Stimulated activated CD8-positive, alpha-beta memory T cell treated with anti-CD3 and anti-CD28 coated beads, Interleukin-7, amount 100 ng/mL, for 48 hours (primary cell): ENCODE results near the gene BCAR3.
"Not testable (repeated sequence)": the region's sequence is repeated elsewhere in the genome, so short reads cannot be mapped to it uniquely, and the experiment has no call there.

ENCODE experiments used
- DNase-seq, 2 donors: peaks; one replicate each; pipeline ENCODE4 v3.0.0-alpha.2; 2020; ENCODE audit warnings: low read depth in 1 of 2; ENCODE audit errors: extremely low read depth in 1 of 2

BCAR3 gene

GRCh38 chr1:93600663-93601062, 81.0 kb downstream of the BCAR3 start:
- DNase-seq: no peak

- no peak for DNase-seq
Observed at GRCh38 chr1:93599479-93599878, 82.2 kb downstream of the BCAR3 start.

DNA sequence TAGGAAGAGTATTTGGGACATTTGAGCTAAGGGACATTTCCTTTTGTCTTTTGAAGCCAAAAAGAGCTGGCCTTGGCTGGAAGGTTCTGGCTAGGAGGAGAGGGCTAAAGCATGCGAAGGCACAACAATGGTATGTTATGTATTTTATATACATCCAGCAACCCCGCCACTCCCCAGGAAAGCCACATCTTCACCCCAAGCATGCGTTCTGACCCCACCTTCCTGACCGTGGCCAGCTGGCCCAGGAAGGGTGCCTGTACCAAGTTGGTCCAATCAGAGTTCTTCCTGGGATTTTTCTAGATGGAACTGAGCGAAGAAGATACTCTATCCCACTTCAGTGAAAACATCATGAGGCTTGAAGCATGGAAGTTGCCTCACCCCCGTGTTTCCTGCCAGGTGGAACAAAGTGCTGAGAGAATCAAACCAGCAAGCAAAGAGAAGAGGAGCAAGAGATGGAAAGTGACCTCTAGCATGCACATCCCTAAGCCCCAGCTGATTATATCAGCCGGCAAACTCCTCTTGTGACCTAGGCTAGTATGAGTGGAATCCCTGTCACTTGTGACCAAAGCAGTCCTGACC, 82.7 kb downstream of the BCAR3 start:
- no peak for DNase-seq

DNA sequence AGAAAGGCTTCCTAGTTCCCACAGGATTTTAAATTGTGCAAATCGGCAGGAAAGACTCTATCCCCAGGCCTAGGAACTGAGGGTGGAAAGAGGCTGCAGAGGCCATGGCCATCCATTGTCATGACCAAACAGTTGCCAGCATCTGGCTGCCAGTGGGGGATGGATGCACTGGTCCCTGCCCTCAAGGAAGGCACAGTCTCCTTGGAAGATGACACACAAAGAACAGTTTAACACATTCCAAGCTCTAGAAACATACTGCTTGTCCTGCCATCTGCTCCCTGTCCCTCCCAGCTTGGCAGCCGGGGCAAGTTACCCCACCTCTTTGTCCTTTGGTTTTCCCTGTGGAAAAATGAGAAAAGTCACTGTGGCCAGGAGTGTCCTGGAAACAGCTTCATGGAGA, 83.2 kb downstream of the BCAR3 start:
- no peak for DNase-seq

DNA sequence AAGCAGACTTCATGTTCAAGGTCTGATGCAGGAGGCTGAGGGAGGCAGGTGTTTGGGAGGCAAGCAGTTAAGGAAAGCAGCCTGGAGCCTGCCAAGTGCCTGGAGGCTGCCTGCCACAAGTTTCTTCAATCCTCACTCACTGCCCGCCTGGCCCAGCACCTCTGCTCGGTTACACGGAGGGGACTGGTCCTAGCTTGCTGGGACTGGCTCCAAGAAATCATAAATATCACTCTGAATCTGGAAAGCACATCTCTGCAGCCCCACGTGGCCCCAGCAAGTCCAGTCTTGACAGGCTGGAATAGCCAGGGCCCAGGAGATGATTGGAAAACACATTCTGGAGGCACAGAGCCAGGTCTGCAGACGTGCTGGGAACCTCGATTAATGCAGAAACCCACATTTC, 83.9 kb downstream of the BCAR3 start:
- no peak for DNase-seq

- DNase-seq: no peak
Observed at GRCh38 chr1:93596329-93597089, 85.1 kb downstream of the BCAR3 start.

GRCh38 chr1:93595743-93596142, 85.9 kb downstream of the BCAR3 start:
- DNase-seq: no peak

- DNase-seq: no peak
Observed at GRCh38 chr1:93595266-93595665, 86.4 kb downstream of the BCAR3 start.

GRCh38 chr1:93594603-93594880, 87.1 kb downstream of the BCAR3 start:
- no peak for DNase-seq

- no peak for DNase-seq
Observed at GRCh38 chr1:93593854-93594602, 87.6 kb downstream of the BCAR3 start.

DNA sequence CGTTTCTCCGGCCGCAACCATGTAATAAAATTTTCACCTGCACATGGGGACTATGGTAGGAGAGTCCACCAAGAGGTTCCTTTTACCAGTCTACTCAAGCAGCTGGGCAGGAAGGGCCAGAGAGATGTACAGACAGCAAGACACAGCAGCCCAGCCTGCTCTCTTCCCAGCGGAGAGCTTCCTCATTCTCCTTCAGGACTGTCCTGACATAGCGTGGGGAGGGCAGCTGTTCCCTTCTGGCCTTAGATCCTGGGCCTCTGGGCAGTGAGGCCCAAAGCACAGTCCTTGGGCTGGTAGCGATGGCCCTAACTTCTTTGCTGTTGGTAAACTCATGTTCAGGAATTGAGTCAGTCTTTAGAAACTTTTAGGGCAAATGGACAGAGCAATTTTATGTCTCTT, 89.1 kb downstream of the BCAR3 start:
- DNase-seq: no peak

GRCh38 chr1:93591676-93592550, 89.7 kb downstream of the BCAR3 start:
- DNase-seq: no peak

GRCh38 chr1:93591291-93591675, 90.4 kb downstream of the BCAR3 start:
- not testable (repeated sequence) for DNase-seq

- DNase-seq: no peak
Observed at GRCh38 chr1:93588955-93589354, 92.7 kb downstream of the BCAR3 start.

GRCh38 chr1:93588206-93588605, 93.4 kb downstream of the BCAR3 start:
- no peak for DNase-seq

GRCh38 chr1:93587354-93587753, 94.3 kb downstream of the BCAR3 start:
- DNase-seq: no peak

GRCh38 chr1:93585059-93585966, 96.3 kb downstream of the BCAR3 start:
- DNase-seq: no peak

DNA sequence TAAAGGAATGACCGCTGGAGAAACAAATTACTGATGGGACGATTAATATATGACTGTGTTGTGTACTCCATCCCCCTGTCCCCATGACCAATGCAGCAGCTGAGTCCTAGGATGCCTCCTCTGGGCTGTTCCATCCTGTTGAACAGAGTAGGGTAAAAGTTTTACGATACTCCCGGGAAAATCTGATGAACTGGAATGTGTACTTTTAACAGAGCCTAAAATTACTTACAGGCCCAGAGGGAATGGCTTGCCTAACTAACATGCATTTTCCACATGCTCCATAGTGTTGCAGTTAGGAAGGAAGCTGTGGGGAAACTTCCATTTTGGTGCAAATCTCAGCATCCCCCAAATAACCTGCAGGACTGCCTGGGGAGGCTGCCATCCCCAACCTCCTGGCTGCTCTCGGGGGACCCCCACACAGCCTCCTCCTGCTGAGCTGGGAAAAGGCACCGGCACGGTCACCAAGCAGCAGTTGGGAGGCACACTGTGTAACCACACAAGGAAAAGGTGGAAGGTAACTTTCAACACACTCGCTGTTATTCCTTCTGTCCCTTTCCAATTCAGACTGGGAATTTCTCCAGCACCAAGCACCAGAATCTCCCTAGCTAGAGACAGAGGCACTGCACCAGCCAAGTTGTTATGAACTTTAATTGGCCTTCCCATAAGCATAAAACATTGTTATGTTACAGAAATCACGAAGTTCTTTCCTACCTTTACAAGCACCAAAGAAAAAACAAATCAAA, 97.2 kb downstream of the BCAR3 start:
- DNase-seq: no peak
